HepG2 (cell line): ENCODE data around the gene CD72. TPM values are rescaled to one million over a fixed set of nuclear protein-coding genes. Genes with fewer than 3 reads are reported as not detected.

Experiments
- ADNP ChIP-seq: sonication (generic); formaldehyde crosslinking; IDR thresholded peaks from 2 replicates; pipeline ENCODE4 v1.4.0; 2020; ENCODE audit warnings: missing genetic modification reagents
- BRF2 ChIP-seq: sonication (generic); formaldehyde crosslinking; IDR thresholded peaks from 2 replicates; pipeline ENCODE4 v1.8.1; 2022; ENCODE audit warnings: mild to moderate bottlenecking, missing genetic modification reagents
- DZIP1 ChIP-seq: sonication (generic); formaldehyde crosslinking; IDR thresholded peaks from 2 replicates; pipeline ENCODE4 v1.5.0; 2020; ENCODE audit warnings: mild to moderate bottlenecking, missing genetic modification reagents
- ETV5 ChIP-seq: IDR thresholded peaks from 2 replicates; pipeline ENCODE4 v1.6.1; 2018; ENCODE audit warnings: missing biosample characterization, missing genetic modification reagents, inconsistent platforms, borderline replicate concordance
- FLYWCH1 ChIP-seq: sonication (generic); formaldehyde crosslinking; IDR thresholded peaks from 2 replicates; pipeline ENCODE4 v1.8.1; 2023; ENCODE audit warnings: mild to moderate bottlenecking, missing genetic modification reagents
- HOMEZ ChIP-seq: IDR thresholded peaks from 2 replicates; pipeline ENCODE4 v1.6.1; 2016; ENCODE audit warnings: low read depth
- HOXA5 ChIP-seq: sonication (generic); formaldehyde crosslinking; IDR thresholded peaks from 2 replicates; pipeline ENCODE4 v1.4.0; 2020; ENCODE audit warnings: missing genetic modification reagents
- KDM3A ChIP-seq: IDR thresholded peaks from 2 replicates; pipeline ENCODE4 v1.6.1; 2018; ENCODE audit warnings: low read depth, missing compliant biosample characterization
- MED13 ChIP-seq: sonication (generic); formaldehyde crosslinking; IDR thresholded peaks from 2 replicates; pipeline ENCODE4 v1.5.0; 2020; ENCODE audit warnings: missing genetic modification reagents
- MXD3 ChIP-seq: IDR thresholded peaks from 2 replicates; pipeline ENCODE4 v1.6.1; 2016; ENCODE audit warnings: mild to moderate bottlenecking, missing biosample characterization, missing genetic modification reagents
- RFXAP ChIP-seq: sonication (generic); formaldehyde crosslinking; IDR thresholded peaks from 2 replicates; pipeline ENCODE4 v1.4.0; 2020; ENCODE audit warnings: missing genetic modification reagents, borderline replicate concordance
- SRY ChIP-seq: sonication (generic); formaldehyde crosslinking; IDR thresholded peaks from 2 replicates; pipeline ENCODE4 v1.8.0; 2022; ENCODE audit warnings: mild to moderate bottlenecking, missing genetic modification reagents
- STAT5B ChIP-seq: sonication (generic); formaldehyde crosslinking; IDR thresholded peaks from 2 replicates; pipeline ENCODE4 v1.4.0; 2020; ENCODE audit warnings: missing genetic modification reagents
- TEF ChIP-seq: sonication (generic); formaldehyde crosslinking; IDR thresholded peaks from 2 replicates; pipeline ENCODE4 v1.5.0; 2020; ENCODE audit warnings: missing genetic modification reagents
- ZFP82 ChIP-seq: sonication (generic); formaldehyde crosslinking; IDR thresholded peaks from 2 replicates; pipeline ENCODE4 v1.5.1; 2020; ENCODE audit warnings: mild to moderate bottlenecking, missing genetic modification reagents, borderline replicate concordance
- ZFP90 ChIP-seq: sonication (generic); formaldehyde crosslinking; IDR thresholded peaks from 2 replicates; pipeline ENCODE4 v1.8.0; 2022; ENCODE audit warnings: missing genetic modification reagents, mild to moderate bottlenecking, inconsistent platforms, borderline replicate concordance
- ZNF234 ChIP-seq: sonication (generic); formaldehyde crosslinking; conservative IDR thresholded peaks from 2 replicates; pipeline ENCODE4 v1.5.1; 2020; ENCODE audit warnings: mild to moderate bottlenecking, missing genetic modification reagents
- ZNF281 ChIP-seq: sonication (generic); formaldehyde crosslinking; IDR thresholded peaks from 2 replicates; pipeline ENCODE4 v1.4.0; 2020; ENCODE audit warnings: missing genetic modification reagents, borderline replicate concordance
- ZNF552 ChIP-seq: sonication (generic); formaldehyde crosslinking; IDR thresholded peaks from 2 replicates; pipeline ENCODE4 v1.9.0; 2022; ENCODE audit warnings: missing genetic modification reagents, mild to moderate bottlenecking, borderline replicate concordance
- ZNF7 ChIP-seq: IDR thresholded peaks from 2 replicates; pipeline ENCODE4 v1.6.1; 2016; ENCODE audit warnings: missing biosample characterization, missing genetic modification reagents
- polyA plus RNA-seq, 8 experiments: library from polyadenylated mRNA; depleted of rRNA in 3 of 8; stranded (reverse) in 7 of 8; unstranded in 1 of 8; fragments of >200 nt; fragmentation: Illumina TruSeq in 4 of 8; extraction: Trizol in 4 of 8; gene quantifications; 2 replicates each; pipeline versions ENCODE4 v1.2.1 to v1.2.3, GENCODE V29; 2011 to 2016; ENCODE audit warnings: low read depth in 4 of 8, missing spikeins in 1 of 8, mixed read lengths in 1 of 8; ENCODE audit not compliant: insufficient read depth in 1 of 8
- total RNA-seq, 5 experiments: library from RNA; depleted of rRNA; stranded (reverse); fragments of >200 nt; fragmentation: Illumina TruSeq; extraction: Trizol; gene quantifications; 2 replicates each; pipeline ENCODE4 v1.2.3, GENCODE V29; 2016; ENCODE audit warnings: low read depth in 1 of 5

Gene CD72
- total and polyA plus RNA-seq, 2 of the 13 experiments (the other 11 are each of a cell fraction or from before 2014, with no cell fraction given) = 0.18 to 1.1 TPM

- peak; percentile 100 for TF ChIP-seq BRF2
- TF ChIP-seq HOXA5 (CRISPR knock-in tag) = peak; percentile 96; the same call in 1 of the 2 replicates
- TF ChIP-seq ZNF281 (CRISPR knock-in tag) = peak; percentile 68; the same call in 1 of the 2 replicates
- peak; percentile 93; the same call in 1 of the 2 replicates for TF ChIP-seq ZNF234 (CRISPR knock-in tag)
- peak; percentile 74; the same call in 1 of the 2 replicates for TF ChIP-seq TEF (CRISPR knock-in tag)
- TF ChIP-seq STAT5B (CRISPR knock-in tag) = 0 out of 2 replicates have a peak, but pooled peaks have one; percentile 70
- TF ChIP-seq ADNP (CRISPR knock-in tag) = peak; percentile 71; the same call in 1 of the 2 replicates
- TF ChIP-seq MED13 (CRISPR knock-in tag) = peak; percentile 67; the same call in 1 of the 2 replicates
- peak; percentile 88 for TF ChIP-seq ETV5 (CRISPR knock-in tag)
- TF ChIP-seq ZNF7 = no peak
- peak; percentile 97; the same call in 1 of the 2 replicates for TF ChIP-seq KDM3A (CRISPR knock-in tag)
- peak; percentile 96 for TF ChIP-seq ZNF552 (CRISPR knock-in tag)
- peak; percentile 97 for TF ChIP-seq ZFP90 (CRISPR knock-in tag)
- TF ChIP-seq HOMEZ = 0 out of 2 replicates have a peak, but pooled peaks have one; percentile 37
- TF ChIP-seq FLYWCH1 (CRISPR knock-in tag) = no peak
- peak; percentile 93 for TF ChIP-seq SRY
- TF ChIP-seq RFXAP (CRISPR knock-in tag) = peak; percentile 93
- peak; percentile 88 for TF ChIP-seq MXD3 (CRISPR knock-in tag)
- peak; percentile 87; the same call in 1 of the 2 replicates for TF ChIP-seq ZFP82
- peak; percentile 94; the same call in 1 of the 2 replicates for TF ChIP-seq DZIP1
Measured at GRCh38 chr9:35657546-35658136, 39.4 kb upstream of the CD72 start, which contains the start of gene RMRP (continued).
